Thoracic aorta (tissue), 2 donors: ENCODE measurements around the gene EN1. TPM values are rescaled to one million over a fixed set of nuclear protein-coding genes. Genes with fewer than 3 reads are reported as not detected.

ENCODE experiments used
- ATAC-seq: fragments of 150-250 bp; one replicate; pipeline ENCODE4 v1.8.0; 2017; ENCODE audit warnings: low read depth; ENCODE audit not compliant: insufficient number of reproducible peaks, low FRiP score
- DNase-seq: peaks from one replicate; pipeline ENCODE4 v3.0.0-alpha.2; 2020; ENCODE audit warnings: low spot score
- H3K27ac ChIP-seq, 2 donors: fragments of 200-600 bp; sonication (generic); 1 replicate in 1 of 2; 2 replicates in 1 of 2; pipeline ENCODE4 v1.5.1; 2016; ENCODE audit warnings: mild to moderate bottlenecking in 2 of 2, moderate library complexity in 2 of 2
- H3K27me3 ChIP-seq: fragments of 200-600 bp; sonication (generic); replicated peaks from 2 replicates; pipeline ENCODE4 v1.6.0; 2016; ENCODE audit warnings: mild to moderate bottlenecking; ENCODE audit not compliant: insufficient read depth
- H3K36me3 ChIP-seq: fragments of 200-600 bp; sonication (generic); one replicate; pipeline ENCODE4 v1.5.1; 2016
- H3K4me1 ChIP-seq, 2 donors: fragments of 200-600 bp; sonication (generic); 1 replicate in 1 of 2; 2 replicates in 1 of 2; pipeline versions ENCODE4 v1.5.1 to v1.6.0; 2016; ENCODE audit warnings: low read depth in 2 of 2, mild to moderate bottlenecking in 1 of 2; ENCODE audit not compliant: control insufficient read depth in 1 of 2
- H3K4me3 ChIP-seq: fragments of 200-600 bp; sonication (generic); 2 replicates; pipeline ENCODE4 v1.5.1; 2016; ENCODE audit warnings: mild to moderate bottlenecking
- H3K9me3 ChIP-seq: fragments of 200-600 bp; sonication (generic); 2 replicates; pipeline ENCODE4 v1.5.1; 2016
- total RNA-seq, 2 donors: library from RNA; depleted of rRNA; stranded (reverse); fragments of >200 nt; gene quantifications; one replicate each; pipeline versions ENCODE4 v1.1.0 to v1.2.3, GENCODE V29; 2016
- TF ChIP-seq, protein P1 (sequence below): fragments of 200-600 bp; sonication (generic); IDR thresholded peaks from one replicate; pipeline ENCODE4 v1.5.1; 2019; ENCODE audit warnings: antibody characterized with exemption

EN1 gene
- total RNA-seq, 2 donors from 2014 or later = not detected

DNA sequence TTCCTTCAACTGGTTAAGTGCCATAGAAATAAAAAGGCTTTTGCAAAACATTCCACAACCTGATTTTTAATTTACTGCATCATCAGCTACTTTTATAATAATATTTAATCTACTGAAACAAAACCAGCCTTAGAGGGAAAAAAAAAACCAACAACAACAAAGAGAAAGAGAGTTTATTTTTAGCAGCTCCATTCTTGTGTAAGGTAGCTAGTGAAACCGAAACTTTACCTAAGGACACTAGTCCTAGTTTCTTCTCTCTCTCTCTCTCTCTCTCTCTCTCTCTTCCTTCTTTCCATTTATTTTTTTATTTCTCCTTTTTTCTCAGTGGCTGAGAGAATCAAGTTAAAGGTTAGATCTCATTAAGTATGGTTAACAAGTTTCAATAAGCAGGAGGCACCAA is 21.4 kb downstream of the EN1 start:
- no peak overlapping the region for H3K4me3 ChIP-seq
- H3K27ac ChIP-seq = no peak overlapping the region
- H3K9me3 ChIP-seq = no peaks in the 10 kb centered on the region
- ATAC-seq (no peak), DNase-seq (no peak)
- H3K4me1 ChIP-seq = no peaks in the 10 kb centered on the region
- TF ChIP-seq, protein P1, sequence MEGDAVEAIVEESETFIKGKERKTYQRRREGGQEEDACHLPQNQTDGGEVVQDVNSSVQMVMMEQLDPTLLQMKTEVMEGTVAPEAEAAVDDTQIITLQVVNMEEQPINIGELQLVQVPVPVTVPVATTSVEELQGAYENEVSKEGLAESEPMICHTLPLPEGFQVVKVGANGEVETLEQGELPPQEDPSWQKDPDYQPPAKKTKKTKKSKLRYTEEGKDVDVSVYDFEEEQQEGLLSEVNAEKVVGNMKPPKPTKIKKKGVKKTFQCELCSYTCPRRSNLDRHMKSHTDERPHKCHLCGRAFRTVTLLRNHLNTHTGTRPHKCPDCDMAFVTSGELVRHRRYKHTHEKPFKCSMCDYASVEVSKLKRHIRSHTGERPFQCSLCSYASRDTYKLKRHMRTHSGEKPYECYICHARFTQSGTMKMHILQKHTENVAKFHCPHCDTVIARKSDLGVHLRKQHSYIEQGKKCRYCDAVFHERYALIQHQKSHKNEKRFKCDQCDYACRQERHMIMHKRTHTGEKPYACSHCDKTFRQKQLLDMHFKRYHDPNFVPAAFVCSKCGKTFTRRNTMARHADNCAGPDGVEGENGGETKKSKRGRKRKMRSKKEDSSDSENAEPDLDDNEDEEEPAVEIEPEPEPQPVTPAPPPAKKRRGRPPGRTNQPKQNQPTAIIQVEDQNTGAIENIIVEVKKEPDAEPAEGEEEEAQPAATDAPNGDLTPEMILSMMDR = no peak
- no peaks in the 10 kb centered on the region for H3K36me3 ChIP-seq
- H3K27me3 ChIP-seq = no peaks in the 10 kb centered on the region

DNA sequence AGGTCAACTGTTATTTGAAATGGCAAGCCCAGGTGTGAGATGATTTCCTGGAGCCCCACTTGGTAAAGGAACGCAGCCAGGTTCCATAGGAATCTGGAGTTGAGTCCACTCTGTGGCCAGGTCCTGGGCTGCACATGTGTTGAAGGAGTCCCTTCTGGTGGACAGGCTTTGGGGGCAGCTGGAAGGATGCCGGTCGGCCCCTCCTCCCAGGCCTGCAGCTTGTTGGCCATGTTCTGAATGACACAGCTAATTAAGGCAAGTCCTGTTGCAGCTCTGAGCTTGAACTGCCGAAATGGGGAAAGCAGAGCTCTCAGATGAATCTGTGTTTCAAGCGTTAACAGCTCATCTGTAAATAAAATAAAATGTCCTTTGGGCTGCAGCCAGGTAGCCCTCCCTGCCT is 23.8 kb downstream of the EN1 start:
- Histone ChIP-seq H3K27ac (no peak overlapping the region), H3K9me3 (no peaks in the 10 kb centered on the region), H3K4me1 (no peaks in the 10 kb centered on the region), H3K36me3 (no peaks in the 10 kb centered on the region), H3K27me3 (no peaks in the 10 kb centered on the region), H3K4me3 (no peak overlapping the region)
- TF ChIP-seq, protein P1 = no peak
- no peak for DNase-seq
- no peak for ATAC-seq

DNA sequence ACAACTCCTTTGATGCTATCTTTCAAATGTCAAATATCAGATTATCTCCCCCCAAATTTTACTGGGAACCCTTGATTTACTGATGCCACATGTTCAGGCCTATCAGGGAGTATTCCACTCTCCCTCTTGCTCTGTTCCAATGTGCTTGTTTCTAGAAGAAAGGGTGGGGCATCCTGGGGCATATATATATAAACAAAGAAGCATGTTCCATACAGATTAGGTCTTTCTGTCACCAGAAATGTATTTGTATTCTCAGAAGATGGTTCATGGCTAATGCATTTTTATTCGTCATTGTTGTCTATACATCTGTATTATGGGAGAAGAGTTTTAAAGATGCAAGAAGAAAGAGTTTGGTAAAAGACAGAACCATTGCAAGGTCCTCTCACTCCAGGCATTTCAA is 24.9 kb downstream of the EN1 start:
- Histone ChIP-seq H3K27me3 (no peaks in the 10 kb centered on the region), H3K36me3 (no peaks in the 10 kb centered on the region), H3K4me3 (no peak overlapping the region), H3K4me1 (no peaks in the 10 kb centered on the region), H3K9me3 (no peaks in the 10 kb centered on the region), H3K27ac (no peak overlapping the region)
- DNase-seq (no peak), ATAC-seq (no peak)
- TF ChIP-seq, protein P1 = no peak

DNA sequence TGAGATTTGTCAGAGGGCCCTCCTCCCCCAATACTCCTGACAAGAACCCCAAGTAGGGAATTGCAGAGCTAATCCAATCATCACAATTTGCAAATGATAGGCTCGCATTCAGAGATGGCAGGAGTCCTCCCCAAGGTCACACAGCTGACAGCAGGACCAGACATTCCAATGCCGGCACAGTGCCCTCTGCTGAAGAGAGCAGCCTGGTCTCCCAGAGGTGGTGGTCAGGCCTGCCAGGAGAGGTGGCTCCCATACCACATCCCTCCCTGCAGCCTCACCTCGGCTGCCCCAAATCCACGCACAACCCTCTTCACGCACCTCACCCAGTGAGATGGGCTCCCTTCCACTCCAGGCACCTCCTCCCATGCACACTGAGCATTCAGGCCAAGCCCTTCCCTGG is 25.4 kb downstream of the EN1 start:
- DNase-seq = no peak
- TF ChIP-seq, protein P1 = no peak
- Histone ChIP-seq H3K27ac (no peak overlapping the region), H3K27me3 (no peaks in the 10 kb centered on the region), H3K4me1 (no peaks in the 10 kb centered on the region), H3K4me3 (no peak overlapping the region), H3K36me3 (no peaks in the 10 kb centered on the region), H3K9me3 (no peaks in the 10 kb centered on the region)
- no peak for ATAC-seq

DNA sequence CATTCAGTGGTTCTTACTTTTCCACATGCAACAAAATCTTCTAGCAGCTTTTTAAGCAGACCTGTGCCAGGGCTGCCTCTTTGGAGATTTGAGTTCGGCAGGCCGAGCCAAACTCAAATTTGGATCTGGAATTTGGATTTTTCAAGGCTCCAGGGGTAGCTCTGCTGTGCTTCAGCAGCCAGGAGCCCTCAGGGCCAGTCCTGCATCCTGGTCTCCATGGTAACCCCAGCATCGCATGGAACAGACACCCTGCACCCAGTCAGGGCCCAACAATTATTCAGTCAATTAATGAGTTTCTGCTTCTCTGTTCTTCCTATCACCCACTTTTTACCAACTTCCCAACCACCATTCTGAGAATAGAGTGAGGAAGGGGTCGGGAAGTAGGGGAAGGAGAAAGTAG is 30.0 kb downstream of the EN1 start:
- Histone ChIP-seq H3K27ac (no peak overlapping the region), H3K27me3 (no peaks in the 10 kb centered on the region), H3K36me3 (no peaks in the 10 kb centered on the region), H3K4me1 (no peaks in the 10 kb centered on the region), H3K4me3 (no peak overlapping the region), H3K9me3 (no peaks in the 10 kb centered on the region)
- ATAC-seq = no peak
- DNase-seq = no peak
- TF ChIP-seq, protein P1 = no peak
